Right atrium auricular region (tissue), 2 donors: ENCODE data around the gene POU2AF3. TPM values are rescaled to one million over a fixed set of nuclear protein-coding genes. Genes with fewer than 3 reads are reported as not detected.

Experiments used
- DNase-seq: peaks from one replicate; pipeline ENCODE4 v3.0.0-alpha.2; 2019; ENCODE audit warnings: low spot score
- H3K27ac ChIP-seq, 2 donors: fragments of 200-600 bp; sonication (generic); 1 replicate in 1 of 2; 2 replicates in 1 of 2; pipeline ENCODE4 v1.5.1; 2016 to 2019
- H3K27me3 ChIP-seq, 2 donors: fragments of 200-600 bp; sonication (generic); one replicate each; pipeline versions ENCODE4 v1.5.1 to v1.6.0; 2017 to 2019
- H3K36me3 ChIP-seq: fragments of 200-600 bp; sonication (generic); one replicate; pipeline ENCODE4 v1.5.1; 2016
- H3K4me1 ChIP-seq, 2 donors: fragments of 200-600 bp; sonication (generic); one replicate each; pipeline versions ENCODE4 v1.5.1 to v1.6.0; 2017 to 2019
- H3K4me3 ChIP-seq, 2 donors: fragments of 200-600 bp; sonication (generic); 1 replicate in 1 of 2; 2 replicates in 1 of 2; pipeline ENCODE4 v1.5.1; 2017 to 2019; ENCODE audit warnings: mild to moderate bottlenecking in 1 of 2, moderate library complexity in 1 of 2
- H3K9me3 ChIP-seq, 2 donors: fragments of 200-600 bp; sonication (generic); one replicate each; pipeline ENCODE4 v1.5.1; 2019
- total RNA-seq, 2 donors: library from RNA; depleted of rRNA; stranded (reverse); fragments of >200 nt; gene quantifications; one replicate each; pipeline ENCODE4 v1.1.0, GENCODE V29; 2016
- TF ChIP-seq, protein P1 (sequence below), 2 donors: fragments of 200-600 bp; sonication (generic); IDR thresholded peaks; one replicate each; pipeline ENCODE4 v1.5.1; 2019; ENCODE audit warnings: antibody characterized with exemption in 2 of 2

The POU2AF3 gene
- total RNA-seq, 2 donors from 2014 or later = 0.47 TPM; not detected in 1

DNA sequence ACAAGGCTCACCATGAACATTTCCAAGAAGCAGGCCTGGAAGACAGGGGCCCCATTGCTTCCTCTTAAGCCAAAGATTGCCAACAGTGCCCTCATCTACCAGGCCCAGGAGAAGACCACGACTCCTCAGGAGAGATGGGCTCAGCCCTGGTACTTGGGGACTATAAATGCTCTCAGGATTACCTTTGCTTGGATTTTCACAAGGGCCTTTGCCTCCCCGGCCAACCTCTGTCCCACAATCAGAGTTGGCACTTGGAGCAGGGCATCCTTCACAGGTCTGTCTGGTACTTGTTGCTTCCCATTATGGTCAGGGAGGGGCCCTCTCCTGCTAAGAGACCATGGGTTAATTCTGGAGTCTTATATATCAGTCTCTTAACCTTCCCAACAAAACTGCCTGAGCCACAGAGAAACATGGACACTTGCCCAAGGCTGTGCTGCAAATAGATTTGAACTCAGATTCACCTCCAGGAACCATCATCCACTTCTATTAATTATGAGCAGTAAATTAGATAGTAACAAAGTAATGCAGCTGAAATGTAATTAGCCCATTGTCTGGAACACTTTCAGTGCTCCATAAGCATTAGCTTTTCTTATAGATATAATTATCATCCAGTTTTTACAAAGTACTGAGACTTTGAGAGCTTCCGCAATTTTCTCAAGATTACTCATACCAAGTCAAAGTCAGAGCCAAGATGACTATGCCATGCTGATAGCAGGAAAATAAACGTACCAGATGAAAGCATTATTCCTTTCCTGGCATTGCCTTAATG lies 33.5 kb downstream of the POU2AF3 start:
- no peaks in the 10 kb centered on the region for H3K36me3 ChIP-seq
- H3K9me3 ChIP-seq = no peaks in the 10 kb centered on the region
- no peak overlapping the region for H3K4me3 ChIP-seq
- no peaks in the 10 kb centered on the region for H3K27me3 ChIP-seq
- TF ChIP-seq, protein P1, sequence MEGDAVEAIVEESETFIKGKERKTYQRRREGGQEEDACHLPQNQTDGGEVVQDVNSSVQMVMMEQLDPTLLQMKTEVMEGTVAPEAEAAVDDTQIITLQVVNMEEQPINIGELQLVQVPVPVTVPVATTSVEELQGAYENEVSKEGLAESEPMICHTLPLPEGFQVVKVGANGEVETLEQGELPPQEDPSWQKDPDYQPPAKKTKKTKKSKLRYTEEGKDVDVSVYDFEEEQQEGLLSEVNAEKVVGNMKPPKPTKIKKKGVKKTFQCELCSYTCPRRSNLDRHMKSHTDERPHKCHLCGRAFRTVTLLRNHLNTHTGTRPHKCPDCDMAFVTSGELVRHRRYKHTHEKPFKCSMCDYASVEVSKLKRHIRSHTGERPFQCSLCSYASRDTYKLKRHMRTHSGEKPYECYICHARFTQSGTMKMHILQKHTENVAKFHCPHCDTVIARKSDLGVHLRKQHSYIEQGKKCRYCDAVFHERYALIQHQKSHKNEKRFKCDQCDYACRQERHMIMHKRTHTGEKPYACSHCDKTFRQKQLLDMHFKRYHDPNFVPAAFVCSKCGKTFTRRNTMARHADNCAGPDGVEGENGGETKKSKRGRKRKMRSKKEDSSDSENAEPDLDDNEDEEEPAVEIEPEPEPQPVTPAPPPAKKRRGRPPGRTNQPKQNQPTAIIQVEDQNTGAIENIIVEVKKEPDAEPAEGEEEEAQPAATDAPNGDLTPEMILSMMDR (IDR thresholded peaks at IDR 0.05) = no peak
- H3K4me1 ChIP-seq = peaks cover 0 to 27% of the 10 kb centered on the region in 2 donors
- no peak overlapping the region for H3K27ac ChIP-seq
- no peak for DNase-seq

DNA sequence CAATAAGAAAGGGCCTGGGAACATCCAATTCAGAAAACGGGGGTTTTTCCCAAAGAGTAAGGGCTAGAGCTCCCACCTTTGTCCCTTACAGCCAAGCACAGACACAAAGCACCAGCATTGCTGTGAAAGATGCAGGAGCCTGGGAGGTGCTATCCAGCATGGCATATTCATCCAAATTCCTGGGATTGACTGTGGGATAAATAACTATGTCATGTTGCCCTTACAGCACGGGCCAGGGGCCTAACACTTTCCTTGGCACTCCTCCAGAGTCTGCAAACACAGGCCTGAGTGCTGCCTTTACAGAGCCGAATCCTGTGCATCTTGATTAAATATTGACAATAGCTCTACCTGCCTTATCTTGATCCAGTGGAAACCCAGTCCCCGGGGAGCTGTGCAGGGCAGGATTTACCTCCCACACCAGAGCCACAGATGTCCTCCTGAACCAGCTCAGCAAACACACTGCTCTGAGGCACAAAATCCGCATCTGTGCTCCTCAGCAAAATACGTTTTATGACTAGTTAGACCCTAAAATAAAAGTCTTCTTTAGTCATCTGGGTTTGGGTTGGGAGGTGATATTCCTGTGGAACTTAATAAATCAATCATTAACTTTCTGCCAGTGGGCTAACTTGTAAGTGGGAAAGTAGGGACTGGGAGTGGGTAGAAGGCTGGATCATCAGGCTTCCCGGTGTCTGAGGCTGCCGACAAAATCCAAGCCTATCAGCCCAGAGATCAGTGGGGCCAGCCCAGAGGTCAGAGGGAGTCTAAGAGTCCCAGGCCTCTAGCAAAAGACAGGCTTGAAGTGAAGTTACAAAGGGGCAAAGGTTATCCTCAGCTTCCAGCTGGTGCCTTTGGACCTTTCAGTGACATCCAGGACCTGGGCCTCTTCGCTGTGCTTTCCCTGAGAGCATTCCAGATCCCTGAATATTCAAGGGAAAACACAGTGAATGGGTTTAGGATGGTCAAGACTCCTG lies 36.5 kb downstream of the POU2AF3 start:
- Histone ChIP-seq H3K36me3 (no peaks in the 10 kb centered on the region), H3K27me3 (no peaks in the 10 kb centered on the region), H3K27ac (no peak overlapping the region), H3K4me3 (no peak overlapping the region), H3K9me3 (peaks cover 4 to 8% of the 10 kb centered on the region in 2 donors), H3K4me1 (peaks cover 0 to 21% of the 10 kb centered on the region in 2 donors)
- TF ChIP-seq, protein P1 (IDR thresholded peaks at IDR 0.05) = no peak
- no peak for DNase-seq

DNA sequence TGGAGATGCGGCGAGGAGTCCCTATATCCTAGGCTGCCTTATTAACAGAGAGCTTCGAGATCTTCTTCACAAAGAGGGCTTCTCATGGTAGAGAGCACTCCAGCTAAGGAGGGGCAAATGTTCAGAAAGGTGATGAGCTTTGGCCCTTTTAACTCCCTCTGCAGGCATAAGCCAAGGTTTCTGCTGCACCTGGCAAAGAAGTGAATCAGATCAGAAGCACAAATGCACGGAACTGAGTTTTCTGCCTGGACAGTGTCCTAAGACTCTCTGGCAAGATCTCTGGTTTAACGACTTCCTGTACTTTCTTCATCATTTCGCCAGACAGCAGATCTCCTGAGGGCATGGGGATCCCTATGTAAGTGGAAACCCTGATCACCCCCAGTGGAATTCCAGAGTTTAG lies 37.2 kb downstream of the POU2AF3 start:
- TF ChIP-seq, protein P1 (IDR thresholded peaks at IDR 0.05) = no peak
- Histone ChIP-seq H3K4me3 (no peak overlapping the region), H3K9me3 (peaks cover 4 to 15% of the 10 kb centered on the region in 2 donors), H3K27me3 (no peaks in the 10 kb centered on the region), H3K27ac (no peak overlapping the region), H3K4me1 (peaks cover 0 to 21% of the 10 kb centered on the region in 2 donors), H3K36me3 (no peaks in the 10 kb centered on the region)
- no peak for DNase-seq

DNA sequence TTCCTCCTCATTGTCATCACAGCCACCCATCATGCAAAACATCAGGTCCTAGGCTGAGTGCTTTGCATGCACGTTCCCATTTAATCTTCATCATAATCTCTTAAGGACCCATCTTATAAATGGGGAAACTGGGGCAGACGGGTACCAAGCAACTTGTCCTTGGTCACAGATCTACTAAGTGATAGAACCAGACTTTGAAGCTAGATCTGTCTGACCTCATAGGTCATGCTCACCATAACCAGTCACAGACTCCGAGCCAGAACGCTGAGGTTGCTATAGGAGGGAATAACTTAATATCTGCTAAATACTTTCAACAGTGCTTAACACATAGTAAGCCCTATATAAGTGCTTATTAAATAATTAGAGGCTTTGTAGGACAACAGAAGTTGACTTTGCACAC lies 37.7 kb downstream of the POU2AF3 start:
- Histone ChIP-seq H3K36me3 (no peaks in the 10 kb centered on the region), H3K4me3 (no peak overlapping the region), H3K27me3 (no peaks in the 10 kb centered on the region), H3K9me3 (peaks cover 4 to 17% of the 10 kb centered on the region in 2 donors), H3K4me1 (peaks cover 0 to 21% of the 10 kb centered on the region in 2 donors), H3K27ac (no peak overlapping the region)
- DNase-seq = no peak
- TF ChIP-seq, protein P1 (IDR thresholded peaks at IDR 0.05) = no peak

DNA sequence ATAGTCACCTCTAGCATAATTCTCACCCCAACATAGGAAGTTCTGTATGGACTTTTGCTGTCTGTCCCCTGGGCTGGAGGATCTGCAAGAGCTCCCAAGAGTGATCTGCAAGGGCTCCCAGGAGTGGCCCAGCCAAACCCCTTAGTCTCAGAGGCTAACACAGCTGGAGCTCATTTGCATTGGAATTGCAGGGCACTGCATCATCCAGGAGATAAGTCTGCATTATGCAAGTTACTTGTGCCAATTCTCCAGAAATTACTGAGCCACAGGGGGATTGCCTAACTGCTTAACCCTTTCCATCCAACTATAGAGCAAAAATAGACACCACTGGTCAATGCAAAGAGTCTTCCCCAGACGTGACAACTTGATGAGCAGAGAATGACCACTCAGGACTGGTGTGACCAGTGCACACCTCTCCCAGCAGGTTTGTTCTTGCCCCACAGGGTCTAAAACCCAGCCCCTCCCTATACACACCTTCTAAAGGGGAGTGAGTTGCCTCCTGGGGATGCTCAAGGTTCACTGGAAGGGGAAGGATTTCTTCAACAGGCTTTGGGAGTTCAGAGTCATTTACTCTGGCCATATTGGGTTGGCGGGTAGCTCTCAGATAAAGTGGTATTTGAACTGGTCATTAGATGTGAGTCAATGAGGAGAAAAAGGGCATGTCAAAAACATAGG lies 38.4 kb downstream of the POU2AF3 start:
- no peak for DNase-seq
- H3K27me3 ChIP-seq = no peaks in the 10 kb centered on the region
- H3K9me3 ChIP-seq = peaks cover 4 to 17% of the 10 kb centered on the region in 2 donors
- H3K4me3 ChIP-seq = no peak overlapping the region
- no peaks in the 10 kb centered on the region for H3K36me3 ChIP-seq
- H3K27ac ChIP-seq = no peak overlapping the region
- TF ChIP-seq, protein P1 (IDR thresholded peaks at IDR 0.05) = no peak
- peaks cover 0 to 16% of the 10 kb centered on the region in 2 donors for H3K4me1 ChIP-seq
